ENCODE measurements around the gene DMRTC2. TPM values are rescaled to one million over a fixed set of nuclear protein-coding genes. Genes with fewer than 3 reads are reported as not detected.

The DMRTC2 gene
- polyA plus RNA-seq, 5 donors = not detected

DNA sequence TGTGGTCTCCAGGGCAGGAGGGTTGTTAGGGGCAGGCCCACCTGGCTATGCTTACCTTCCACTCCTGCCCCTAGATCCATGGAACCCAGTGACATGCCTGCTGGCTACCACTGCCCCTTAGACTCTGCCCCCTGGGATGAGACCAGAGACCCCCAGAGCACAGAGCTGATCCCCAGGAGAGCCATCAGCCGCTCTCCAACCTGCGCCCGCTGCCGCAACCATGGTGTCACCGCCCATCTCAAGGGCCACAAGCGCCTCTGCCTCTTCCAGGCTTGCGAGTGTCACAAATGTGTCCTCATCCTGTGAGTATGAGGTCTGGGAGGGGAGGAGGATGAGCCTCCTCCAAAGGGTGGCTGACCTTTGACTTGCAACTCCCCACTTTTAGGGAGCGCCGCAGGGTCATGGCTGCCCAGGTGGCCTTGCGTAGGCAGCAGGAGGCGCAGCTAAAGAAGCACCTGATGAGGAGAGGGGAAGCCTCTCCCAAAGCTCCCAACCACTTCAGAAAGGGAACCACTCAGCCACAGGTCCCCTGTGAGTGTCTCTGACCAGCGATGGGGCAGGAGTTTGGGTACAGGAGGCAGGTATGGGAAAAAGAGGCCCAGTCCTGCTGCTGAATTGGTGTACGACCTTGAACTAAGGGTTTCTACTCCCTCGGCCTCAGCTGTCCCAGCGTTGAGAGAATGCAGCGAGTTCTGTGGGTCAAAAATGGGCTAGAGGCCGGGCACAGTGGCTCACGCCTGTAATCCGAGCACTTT, 2.7 kb downstream of the DMRTC2 start:
- DNase-seq = no peak

DNA sequence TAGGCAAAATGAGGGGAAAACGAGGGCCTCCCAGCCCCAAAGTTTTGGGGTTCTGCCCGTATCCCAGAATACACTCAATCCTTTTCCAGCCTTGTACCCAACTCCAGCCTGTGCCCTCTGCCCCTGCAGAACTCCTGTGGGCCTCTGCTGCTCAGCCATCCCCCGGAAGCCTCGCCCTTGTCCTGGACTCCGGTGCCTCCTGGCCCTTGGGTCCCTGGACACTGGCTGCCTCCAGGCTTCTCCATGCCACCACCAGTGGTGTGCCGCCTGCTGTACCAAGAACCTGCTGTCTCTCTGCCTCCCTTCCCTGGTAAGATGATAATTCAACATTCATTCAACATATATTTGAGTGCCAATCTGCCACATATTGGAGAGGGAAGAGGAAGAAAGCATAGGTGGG, 3.8 kb downstream of the DMRTC2 start:
- DNase-seq = no peak

DNA sequence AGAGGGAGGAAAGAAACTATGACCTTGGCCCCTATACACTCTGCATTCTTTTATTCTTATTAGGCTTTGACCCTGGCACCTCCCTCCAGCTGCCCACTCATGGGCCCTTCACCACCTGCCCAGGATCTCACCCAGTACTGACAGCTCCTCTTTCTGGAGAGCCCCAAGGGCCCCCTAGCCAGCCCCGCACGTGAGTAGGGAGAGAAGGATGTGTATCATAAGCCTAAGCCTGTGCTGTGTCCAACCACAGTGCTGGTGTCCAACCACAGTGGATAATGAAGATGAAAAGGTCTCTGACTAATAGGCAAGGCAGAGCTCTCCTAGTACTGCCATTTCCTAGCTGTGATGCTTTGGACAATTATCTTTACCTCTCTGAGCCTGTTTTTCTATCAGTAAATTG, 4.2 kb downstream of the DMRTC2 start:
- no peak for DNase-seq

DNA sequence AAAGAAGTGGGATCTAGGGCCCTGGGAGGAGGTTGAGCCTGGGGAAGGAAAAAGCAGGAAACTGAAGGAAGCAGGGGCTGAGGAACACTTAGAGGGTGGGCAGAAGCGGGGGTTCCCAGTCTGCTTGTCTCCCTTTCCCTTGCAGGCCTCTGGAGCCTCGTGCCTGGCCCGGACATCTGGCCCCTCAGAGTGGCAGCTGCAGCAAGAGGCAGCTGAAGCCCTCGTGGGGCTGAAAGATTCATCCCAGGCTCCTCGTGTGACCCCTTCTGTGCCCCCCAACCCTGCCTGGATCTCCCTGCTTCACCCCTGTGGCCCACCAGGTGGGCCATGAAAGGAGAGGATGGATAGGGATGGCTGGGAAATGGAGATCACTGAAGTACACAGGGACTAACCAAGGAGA, 5.5 kb downstream of the DMRTC2 start:
- DNase-seq = no peak

- DNase-seq = no peak
Measured at GRCh38 chr19:41851456-41851855, 6.6 kb downstream of the DMRTC2 start.

DNA sequence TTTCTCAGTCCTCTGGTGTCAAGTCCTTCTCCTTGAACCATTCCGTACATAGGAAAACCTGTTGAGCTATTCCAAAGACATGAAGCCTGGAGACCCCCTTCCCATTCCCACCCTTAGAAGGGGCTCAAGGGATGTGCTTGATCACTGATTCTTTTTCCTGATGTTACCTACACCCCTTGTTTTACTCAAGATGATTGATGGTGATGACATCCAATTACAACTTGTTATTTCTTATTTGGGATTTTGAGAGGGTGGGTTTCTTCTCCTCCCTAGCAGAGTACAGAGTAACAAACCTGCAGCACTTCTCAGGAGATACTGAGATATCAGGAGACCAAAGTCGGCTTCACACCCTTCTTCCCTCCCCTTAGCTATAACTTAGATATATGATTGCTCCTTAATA, 8.5 kb downstream of the DMRTC2 start:
- no peak for DNase-seq

DNA sequence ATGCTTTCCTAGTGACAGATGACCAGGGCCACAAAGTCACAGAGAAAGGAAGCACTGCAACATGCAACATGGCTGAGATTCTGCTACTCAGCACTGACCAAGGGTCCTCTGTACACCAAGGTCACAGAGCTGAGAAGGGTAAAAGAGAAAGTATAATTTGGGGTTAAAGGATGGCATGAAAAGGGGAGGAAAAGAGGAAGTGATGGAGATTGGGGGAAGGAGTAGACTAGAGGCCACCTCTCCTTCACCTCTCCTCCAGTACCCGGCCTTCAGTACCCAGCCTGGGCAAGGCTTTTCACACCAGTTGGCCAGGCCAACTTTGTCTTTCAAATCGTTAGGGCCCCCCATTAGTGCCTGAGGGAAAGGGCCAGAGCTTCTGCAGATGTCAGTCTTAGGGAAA, 8.9 kb downstream of the DMRTC2 start:
- no peak for DNase-seq

DNA sequence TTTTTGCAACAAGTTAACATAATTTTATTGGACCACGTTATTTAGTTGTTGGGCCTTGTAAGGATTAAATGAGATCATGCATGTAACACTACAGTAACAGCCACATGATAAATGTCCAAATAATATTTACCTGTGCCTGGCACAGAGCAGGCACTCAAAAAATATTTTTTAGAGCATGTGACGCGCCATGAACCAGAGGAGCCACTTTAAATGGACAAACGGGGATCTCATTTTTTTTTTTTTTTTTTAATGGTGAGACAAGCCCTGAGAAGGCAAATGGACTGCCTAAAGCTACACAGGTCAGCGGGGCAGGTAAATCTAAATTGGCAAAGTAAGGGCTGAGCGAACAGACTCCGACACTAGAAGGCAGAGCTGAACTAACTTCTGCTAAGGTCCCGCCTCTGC, 14.4 kb downstream of the DMRTC2 start:
- DNase-seq = no peak

GRCh38 chr19:41859618-41860418, 15.0 kb downstream of the DMRTC2 start, which contains the start of gene RPS19:
Gene RPS19, plus strand, starts transcription at chr19:41860255. Its CDS starts 520 bp downstream, at chr19:41860775.
- DNase-seq = peak; percentile 99

GRCh38 chr19:41860419-41861115, 15.7 kb downstream of the DMRTC2 start:
- DNase-seq = no peak

DNA sequence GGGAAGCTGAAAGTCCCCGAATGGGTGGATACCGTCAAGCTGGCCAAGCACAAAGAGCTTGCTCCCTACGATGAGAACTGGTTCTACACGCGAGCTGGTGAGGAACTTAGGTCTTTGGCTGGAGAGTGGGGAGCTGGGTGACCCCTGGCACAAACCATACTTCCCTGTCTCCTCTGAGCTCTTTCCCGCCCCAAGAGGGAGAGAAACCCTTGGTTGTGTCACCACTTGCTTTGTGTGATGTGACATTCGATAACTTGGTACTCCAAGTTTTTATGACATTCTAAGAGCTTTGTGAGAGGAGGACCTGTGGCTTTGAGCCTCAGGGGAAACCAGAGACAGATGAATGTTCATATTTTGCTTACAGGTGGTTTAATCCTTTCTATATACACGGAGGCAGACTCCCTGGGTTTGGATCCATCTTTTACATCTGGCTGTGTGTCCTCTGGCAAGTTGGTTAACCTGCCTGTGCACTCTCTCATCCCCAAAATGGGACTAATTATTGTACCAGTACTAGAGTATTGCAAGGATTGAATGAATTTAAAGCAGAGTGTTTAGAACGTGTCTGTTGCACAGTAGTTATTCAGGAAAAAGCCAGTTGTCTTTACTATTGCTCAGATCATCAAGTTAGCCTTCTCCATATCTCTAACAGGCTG, 16.4 kb downstream of the DMRTC2 start:
- no peak for DNase-seq

GRCh38 chr19:41861846-41862245, 17.0 kb downstream of the DMRTC2 start:
- no peak for DNase-seq

DNA sequence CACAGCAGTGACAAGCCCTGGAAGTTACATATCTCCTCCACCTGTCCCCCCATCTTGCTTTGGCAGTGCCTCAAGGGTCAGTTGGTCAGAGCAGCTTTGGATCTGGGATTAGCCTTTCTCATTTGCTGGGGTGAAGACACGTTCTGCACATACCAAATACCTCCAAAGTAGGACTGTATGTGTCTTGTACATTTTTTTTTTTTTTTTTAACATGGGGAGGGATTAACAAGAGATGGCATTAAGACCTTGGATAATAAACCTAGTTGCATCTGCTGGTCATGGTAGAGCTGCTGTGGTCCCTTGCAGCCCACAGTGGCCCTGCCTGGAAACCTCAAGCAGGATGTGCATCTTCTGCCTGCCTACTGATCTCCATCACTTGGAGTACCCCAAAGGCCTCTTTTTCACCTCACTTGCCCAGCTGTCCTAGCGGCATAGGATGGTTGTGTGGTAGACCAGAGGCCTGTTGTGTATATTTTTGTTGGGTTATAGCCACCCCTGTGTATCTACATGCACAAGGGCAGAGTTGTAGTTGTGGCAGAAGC, 17.7 kb downstream of the DMRTC2 start:
- no peak for DNase-seq

DNA sequence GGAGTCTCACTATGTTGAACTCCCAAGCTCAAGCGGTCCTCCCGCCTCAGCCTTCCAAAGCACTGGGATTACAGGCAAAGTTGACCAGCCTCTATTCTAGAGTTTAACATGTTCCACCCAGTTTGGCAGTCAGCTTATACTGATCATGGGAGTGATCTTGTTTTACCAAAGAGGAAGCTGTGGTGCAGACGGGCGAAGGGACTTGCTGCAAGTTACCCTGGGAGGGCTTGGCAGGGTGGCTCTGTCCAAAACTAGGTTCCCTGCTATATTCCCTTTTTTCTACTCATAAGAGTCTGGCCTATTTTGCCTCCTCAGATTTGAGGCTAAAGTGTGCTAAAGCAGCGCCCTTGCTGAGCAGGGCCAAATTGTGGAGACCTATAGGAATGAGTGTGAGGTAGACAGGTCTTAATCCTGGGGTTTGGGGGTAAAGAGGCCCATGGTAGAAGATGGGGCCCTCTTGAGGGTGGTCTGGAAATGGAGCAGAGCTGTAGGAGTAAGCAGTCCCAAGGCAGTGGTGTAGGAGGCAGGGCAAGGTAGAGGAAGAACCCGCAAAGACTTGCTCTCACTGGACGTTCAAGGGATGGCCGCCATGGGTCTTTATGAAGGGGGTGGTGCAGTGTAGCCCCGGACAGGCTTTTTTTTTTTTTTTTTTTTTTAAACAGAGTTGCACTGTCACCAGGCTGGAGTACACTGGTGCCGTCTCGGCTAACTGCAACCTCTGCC, 18.5 kb downstream of the DMRTC2 start:
- no peak for DNase-seq

DNA sequence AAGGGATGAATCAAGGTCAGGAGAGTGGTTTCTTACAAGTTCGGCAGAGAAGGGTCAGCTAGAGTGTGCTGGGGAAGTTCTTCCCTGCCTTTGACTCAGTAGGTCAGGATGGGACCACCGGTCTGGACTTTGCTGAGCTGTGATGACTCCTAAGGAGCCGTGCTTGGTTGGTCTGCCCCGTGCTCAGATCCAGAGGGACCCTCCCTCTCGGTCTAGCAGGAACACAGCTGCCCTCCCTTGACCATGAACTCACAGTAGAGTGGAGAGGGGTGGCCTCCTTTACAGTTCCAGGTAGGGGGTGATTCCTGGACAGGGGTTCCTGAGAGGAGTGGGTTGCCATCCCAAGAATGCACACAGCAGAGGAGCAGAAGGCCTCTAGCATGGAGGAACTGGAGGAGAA, 19.5 kb downstream of the DMRTC2 start:
- DNase-seq = no peak

GRCh38 chr19:41866284-41866683, 21.4 kb downstream of the DMRTC2 start:
- DNase-seq = no peak

GRCh38 chr19:41868120-41868988, 23.5 kb downstream of the DMRTC2 start:
- DNase-seq = no peak

DNA sequence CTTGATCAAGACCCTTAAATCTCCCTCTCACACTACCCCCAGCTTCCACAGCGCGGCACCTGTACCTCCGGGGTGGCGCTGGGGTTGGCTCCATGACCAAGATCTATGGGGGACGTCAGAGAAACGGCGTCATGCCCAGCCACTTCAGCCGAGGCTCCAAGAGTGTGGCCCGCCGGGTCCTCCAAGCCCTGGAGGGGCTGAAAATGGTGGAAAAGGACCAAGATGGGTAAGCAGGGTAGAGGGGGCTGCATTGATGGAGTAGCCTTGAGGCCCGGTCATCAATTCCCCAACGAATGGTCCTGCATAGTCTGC, 24.1 kb downstream of the DMRTC2 start:
- no peak for DNase-seq

GRCh38 chr19:41869374-41869955, 24.6 kb downstream of the DMRTC2 start:
- DNase-seq = no peak

DNA sequence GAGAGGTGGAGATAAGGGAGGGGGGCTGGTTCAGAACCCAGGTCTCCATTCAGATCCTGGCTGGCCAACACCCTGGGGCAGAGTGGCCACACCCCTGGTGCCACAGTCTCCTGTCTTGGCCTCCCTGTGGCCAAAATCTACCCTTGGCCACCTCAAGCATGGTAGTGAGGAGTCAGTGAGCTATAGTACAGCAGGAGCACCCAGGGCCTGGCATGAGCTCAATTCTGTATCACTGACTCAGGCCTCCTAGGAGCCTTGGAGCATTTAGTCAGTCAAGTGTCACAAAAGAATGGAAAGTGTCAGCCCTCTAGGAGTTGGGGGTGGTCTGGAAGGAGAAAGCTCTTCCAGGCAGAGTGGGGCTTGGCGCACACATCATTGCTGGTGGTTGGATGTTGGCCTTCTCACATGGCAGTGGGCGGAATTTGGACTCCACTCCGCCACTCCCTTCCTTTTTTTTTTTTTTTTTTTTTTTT, 25.6 kb downstream of the DMRTC2 start:
- DNase-seq = no peak

Measured in right lung (tissue), 5 donors.